Ramos (cell line): Measurements from ENCODE around the gene STARD10.

ENCODE experiments used
- in situ Hi-C: fragments of 300-500 bp; cut with MboI; formaldehyde crosslinking; loops from one replicate; pipeline ENCODE4 v1.14.3; 2022; ENCODE audit warnings: low sequenced_read_pairs; ENCODE audit not compliant: unreplicated experiment

Gene STARD10

DNA sequence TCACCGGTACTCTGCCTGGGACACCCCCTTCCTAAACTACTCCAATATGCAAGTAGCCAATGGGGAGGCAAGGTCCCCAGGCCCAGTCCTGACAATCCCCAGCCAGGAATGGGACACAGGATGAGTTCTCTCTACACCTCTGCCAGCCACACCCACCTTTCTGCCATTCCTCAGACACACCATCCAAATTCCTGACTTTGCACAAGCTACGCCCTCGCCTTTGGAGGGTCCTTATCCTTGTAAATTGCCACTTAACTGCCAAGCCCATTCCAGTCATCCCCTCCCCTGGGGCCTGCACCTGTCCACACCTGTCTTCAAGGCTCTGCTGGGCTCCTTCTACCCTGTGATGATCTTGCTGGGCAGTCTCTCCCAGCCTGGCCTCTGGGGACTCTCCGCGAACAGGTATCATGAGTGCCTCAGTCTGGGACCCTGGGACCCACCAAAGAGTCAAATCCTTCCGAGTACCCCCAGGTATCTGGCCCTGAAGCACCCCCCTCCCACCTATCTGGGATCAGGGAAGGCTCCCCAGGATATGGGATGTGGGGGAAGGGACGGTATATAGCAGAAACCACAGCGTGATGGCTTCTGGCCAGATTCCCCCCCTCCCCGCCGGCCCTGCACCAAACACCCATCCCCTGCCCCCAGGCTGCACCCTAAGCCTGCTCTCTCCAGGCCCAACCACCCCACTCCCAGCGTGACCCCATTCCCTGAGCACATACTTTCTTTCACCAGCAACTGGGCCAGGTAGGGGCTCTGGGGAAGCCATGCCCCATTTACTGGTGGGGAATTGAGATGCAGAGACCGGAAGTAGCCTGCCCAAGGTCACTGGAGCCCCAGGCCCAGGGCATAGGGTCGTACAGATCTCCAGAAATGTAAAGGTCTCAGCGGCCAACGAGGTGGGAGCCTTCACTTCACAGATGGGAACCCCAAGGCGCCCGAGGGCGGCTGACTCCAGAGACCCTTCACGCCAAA lies 42.4 kb downstream of the STARD10 start:
- in situ Hi-C loops, result no loop called here

DNA sequence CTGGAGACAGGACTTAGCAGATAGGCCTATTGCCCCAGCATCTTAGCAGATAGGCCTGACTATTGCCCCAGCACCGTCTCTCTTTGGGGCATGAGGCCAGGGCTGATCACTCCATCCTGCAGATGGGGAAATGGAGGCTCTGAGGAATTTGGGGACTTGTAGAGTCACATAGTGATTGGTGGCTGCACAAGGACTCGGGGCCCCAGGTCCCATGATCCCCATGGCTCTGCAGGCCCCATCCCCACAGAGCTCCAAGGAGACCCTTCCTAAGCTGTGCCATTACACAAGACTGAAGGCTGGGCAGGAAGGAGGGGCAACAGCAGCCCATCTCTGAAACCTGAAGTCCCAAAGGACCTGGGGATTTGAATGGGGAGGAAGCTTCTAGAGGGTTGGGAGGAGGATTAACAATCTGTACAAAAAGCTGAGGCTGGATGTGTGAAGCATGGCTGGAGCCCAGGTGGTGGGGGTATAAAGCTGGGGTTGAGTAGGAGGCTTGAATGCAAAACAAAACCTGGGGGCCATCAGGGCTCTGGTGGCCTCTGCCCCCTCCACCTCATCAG lies 43.2 kb downstream of the STARD10 start:
- in situ Hi-C loops, result no loop called here

DNA sequence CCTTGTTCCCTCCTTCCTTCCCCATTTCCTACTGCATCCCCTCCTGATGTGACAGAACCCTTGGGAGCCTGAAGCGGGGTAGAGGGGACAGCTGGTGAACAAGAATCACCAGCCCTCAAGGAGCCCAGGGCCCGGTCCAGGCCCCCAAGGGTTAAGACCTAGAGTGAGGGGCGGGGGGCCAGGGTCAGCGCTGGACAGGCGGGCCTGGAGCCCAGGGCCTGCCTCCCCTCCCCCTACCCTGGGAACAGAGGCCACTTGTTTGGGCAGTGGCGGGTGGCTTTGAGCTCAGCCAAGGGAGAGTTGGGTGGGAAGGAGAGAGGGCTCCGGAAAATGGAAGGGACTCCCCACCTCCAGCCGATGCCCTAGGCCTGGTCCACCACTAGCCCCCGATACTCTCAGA lies 43.8 kb downstream of the STARD10 start:
- in situ Hi-C loops, result no loop called here

DNA sequence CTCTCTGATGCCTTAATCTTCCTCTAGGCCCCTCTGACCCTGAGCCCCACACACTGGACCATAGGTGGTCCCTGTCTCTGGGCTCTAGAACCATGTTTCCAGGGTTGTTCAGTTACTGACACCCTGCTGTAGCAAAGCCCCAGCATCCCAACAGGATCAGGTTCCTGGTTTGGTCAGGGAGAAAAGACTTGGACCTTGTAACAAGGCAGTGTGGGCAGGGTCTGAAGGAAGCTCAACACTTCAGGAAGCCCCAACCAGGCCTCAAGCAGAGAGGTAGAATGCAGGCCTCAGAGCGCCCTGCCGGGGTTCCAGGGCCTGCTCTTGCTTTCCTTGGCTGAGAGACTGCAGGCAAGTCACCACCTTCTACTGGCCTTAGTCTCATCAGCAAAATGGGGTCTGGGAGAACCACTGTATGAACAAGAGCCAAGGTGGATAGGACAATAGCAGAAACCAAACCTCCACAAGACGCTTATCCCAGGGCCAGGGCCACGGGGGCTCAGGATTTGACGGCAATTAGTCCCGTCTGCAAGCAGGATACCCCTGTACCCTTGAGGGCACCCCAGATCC lies 46.5 kb downstream of the STARD10 start:
- in situ Hi-C loops, result no loop called here

DNA sequence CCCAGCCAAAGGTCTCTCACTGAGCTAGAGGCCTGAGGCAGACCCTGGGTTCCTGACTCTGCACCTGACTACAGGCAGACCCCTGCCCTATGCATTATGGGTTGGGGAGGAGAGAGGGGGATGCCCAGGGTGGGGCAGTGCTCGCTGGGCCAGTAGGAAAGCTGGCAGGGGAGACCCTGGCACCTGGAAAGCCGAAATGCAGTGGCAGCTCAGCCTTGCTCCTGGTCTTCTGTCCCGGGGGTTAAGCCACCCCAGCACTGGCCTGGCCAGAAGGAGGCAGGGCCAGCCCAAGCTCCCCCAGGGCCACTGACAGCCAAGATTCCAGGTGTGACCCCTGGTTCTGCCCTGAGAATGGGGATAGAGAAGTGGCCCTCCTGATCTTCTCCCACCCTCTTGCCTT lies 47.0 kb downstream of the STARD10 start:
- in situ Hi-C loops, result no loop called here

DNA sequence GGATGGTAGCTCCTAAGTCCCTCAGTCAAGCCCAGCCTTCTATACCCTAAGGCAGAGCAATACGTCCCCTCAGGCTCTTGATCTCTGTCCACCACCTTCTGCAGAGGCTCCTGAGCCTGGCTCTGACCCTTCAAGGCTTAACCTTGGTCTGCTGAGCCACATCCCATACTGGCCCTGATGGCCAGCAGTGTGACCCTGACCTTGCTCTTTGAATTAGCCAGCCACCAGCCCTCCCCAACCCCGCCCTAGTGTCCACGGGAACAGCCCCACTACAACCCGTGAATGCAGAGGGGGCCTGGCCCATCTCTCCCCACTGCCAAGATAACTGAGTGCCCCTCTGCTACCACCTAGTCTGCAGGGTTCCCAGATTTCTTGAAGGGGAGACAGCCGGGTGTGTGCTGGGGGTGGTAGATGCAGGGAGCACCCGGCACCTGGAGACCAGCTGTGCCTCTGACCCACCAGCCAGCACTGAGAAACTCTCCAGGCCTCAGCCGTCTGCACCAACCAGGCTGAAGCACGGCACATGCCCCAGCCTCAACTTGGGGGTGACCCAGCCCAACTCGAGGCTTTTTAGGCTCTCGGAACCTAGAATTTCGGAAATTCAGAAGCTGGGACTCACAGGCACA lies 47.8 kb downstream of the STARD10 start:
- in situ Hi-C loops, result no loop called here

DNA sequence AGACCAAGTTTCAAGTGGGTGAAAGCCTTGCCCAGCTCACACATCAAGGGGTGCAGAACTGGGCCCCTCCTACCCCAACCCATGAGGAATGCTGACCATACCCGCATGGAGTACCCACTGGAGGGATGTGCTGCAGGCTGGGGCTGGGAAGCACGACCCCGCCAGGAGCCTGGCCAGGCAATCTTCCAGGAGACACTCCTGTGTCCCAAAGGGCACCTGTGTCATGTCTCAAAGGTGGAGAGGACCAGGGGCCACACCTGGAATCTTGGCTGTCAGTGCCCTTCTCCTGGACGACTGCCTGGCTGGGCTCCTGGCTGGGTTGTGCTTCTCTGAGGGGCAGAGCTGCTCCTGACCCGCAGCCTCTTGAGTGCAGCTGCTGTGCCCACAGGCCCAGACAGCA lies 48.3 kb downstream of the STARD10 start:
- in situ Hi-C loops, result no loop called here

DNA sequence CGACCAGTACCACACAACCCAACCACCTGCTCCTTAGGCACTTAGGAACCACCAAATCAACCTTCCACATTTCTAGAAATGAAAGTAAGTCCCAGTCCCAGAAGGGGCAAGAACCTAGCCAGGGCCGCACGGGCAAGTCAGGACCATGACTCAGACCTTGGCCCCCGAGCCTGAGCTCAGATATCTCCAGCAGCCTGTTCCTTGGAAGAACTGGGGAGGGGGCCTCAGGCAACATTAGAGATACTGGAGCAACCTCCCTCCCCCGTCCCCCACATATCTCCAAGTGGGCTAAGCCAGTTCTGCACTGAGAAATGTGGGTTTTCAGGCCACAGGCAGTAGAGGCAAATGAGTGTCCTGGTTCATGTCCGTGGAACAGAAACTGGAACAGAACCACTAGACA lies 49.4 kb downstream of the STARD10 start:
- in situ Hi-C loops, result no loop called here

DNA sequence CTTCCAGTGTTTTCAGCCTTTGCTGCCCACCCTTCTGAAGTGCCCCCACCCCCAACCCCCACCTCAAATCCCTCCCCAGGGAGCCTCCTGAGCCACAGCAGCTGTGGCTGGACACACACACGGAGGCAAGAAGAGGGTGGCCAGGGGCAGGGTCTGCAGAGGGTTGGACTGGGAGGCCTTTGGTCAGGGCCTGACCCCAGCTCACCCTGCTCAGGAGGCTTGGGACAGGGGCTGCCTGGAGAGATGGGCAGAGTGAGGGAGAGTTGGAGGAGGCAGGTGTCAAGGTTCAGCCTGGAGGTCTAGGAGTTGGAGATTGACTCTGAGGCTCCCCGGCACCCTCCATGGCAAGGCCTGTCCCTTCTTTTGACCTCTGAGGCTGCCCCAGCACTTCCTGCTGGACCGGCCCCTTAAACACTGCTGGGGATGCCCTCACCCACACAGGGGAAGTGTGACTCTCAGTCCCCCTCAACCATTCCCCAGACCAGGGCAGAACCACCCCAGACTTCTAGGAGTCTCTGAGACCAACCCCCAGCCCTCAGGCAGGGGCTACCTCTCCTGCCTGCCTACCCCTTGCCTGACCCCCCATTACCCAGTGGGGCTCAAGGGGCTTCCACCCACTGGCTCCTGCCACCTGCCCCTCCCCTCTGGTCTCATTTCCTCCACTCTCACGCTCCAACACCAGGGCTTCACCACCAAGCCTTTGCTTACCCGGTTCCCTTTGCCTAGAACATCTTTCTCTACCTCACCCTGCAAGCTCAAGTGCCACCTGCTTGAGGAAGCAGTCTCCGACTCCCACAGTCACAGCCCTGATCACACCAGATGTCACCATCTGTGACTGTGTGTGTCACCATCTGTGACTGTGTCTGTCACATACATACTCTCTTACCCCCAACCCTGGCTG lies 50.3 kb downstream of the STARD10 start:
- in situ Hi-C loops, result no loop called here

DNA sequence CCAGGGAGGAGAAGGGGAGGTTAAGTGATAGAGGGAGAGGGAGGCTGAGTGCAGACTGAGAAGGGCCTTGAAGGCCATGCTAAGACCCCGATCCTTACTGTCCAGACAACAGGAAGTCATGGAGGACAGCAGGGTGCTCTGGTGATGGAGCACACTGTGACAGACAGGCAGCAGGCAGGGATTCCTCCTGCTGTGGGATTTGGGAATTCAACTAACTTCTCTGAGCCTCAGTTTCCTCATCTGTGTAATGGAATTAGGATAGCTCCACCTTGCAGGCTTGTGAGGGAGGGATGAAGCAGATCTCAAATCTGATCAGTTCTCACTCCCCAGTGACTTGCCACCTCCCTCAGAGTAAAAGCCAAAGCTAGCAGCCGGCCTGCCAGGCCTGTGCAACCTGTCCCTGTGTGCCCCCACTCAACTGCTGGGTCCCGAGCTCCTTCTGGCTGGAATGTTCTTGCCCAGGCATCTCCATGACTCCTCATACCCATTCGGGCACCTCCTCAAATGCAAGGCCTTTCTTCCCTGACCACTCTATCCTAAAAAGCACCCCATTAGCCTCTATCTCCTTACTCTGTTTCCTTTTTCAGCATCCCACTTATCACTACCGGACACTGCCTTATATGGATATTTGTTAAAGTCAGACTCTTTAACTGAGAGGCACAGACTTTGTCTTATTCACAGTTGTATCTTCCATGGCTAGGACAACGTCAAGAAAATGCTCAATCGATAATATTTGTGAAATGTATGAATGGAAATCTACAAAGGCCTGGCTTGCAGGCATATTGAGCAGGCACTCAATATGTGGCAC lies 51.1 kb downstream of the STARD10 start:
- in situ Hi-C loops, result no loop called here

DNA sequence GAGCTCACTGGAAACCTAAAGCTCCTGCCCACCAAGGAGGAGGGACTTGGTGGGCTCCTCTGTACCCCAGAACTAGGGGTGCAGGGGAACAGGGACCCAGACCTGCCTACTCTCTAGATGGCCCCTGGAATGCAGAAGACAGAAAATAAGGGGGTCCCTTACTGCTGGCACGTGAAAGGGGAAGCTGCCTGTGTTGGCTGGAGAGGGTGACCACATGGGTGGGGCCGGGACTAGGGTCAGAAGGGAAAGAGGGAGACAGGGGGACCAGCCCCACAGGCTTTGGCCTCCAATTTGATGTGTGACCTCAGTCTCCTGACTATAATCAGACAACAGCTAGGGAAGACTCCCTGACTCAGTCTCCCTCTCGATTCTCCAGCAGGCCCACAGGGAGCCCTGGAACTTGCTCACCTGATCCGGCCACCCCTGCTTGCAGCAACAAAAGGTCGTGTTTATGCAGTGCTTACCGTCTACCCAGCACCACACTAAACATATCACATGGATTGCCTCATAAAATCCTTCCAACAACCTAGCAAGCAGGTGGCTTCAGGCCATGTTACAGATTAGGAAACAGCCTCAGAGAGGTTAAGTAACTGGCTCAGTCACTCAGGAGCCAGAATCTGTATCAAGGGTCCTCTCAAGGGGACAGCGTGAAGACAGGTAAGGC lies 51.9 kb downstream of the STARD10 start:
- in situ Hi-C loops, result no loop called here

DNA sequence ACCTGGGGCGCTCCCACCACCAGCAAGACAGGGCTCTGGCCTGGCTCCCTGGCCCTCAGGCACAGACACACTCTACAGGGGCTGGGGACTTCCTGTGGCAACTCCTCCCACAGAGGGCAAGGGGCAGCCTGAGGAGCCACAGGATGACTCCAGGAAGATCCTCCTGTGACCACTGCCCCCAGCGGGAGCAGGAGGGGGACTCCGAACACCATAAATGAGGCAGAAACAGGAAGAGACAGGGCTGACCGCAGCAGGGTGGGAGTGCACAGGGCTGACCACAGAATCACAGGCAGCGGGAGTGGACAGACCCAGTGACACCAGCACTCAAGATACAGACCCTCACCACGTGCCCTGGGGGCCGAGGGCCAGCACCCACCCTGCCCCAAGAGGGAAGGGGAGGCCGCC lies 52.4 kb downstream of the STARD10 start:
- in situ Hi-C loops, result no loop called here

DNA sequence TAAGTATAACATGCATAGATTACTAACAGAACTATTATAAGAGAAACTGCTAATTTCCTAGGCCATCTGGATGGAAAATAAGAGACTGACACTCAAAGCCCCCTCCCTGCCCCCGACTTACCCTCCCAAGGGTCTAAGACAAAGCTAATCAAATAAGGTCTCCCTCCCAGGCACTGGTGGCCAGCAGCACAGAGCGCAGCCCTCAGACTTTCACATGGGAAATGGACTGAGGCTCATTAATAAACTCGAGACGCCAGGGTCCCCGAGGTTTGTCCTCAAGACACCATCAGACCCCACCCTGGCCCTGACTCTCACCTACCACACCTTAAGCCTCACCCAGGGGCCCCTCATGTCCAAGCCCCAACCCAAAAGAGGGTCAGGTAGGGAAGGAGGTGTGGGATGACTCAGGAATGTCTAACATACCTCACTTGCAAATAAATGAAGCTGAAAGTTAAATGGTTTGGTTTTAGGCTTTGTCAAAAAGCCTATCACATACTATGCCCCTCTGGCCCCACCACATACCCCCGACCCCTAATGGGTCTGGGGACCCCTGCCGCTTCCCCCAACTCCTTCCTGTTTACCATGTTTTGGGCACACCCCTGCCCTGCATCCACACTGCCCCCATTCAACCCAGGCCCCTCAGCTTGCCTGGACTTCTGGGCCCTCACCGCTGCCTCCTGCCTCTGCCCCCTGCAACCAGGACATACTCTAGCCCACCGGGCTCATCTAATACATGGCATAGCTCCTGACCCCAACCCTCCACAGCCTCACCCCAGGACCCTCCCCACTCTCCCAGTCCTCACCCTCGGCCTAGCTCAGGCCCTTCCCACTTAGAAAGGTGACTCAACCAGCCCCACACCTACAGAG lies 53.1 kb downstream of the STARD10 start:
- in situ Hi-C loops, result no loop called here

DNA sequence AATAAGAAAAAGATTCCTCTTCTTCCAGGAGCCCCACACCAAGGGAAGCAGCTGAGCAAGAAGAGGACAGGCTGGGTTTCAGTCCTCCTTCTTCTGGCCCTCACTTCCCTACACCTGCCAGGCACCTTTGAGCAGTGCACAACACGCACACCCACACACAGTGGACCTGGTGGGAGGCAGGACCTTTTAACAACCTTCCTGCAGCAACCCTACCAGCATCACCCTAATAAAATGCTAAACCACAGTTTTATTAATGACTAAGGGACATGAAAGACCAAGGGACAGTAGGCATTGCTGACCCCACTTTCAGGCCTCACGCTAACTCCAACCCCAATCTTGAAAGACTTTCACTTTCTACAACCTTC lies 53.8 kb downstream of the STARD10 start:
- in situ Hi-C loops, result no loop called here

DNA sequence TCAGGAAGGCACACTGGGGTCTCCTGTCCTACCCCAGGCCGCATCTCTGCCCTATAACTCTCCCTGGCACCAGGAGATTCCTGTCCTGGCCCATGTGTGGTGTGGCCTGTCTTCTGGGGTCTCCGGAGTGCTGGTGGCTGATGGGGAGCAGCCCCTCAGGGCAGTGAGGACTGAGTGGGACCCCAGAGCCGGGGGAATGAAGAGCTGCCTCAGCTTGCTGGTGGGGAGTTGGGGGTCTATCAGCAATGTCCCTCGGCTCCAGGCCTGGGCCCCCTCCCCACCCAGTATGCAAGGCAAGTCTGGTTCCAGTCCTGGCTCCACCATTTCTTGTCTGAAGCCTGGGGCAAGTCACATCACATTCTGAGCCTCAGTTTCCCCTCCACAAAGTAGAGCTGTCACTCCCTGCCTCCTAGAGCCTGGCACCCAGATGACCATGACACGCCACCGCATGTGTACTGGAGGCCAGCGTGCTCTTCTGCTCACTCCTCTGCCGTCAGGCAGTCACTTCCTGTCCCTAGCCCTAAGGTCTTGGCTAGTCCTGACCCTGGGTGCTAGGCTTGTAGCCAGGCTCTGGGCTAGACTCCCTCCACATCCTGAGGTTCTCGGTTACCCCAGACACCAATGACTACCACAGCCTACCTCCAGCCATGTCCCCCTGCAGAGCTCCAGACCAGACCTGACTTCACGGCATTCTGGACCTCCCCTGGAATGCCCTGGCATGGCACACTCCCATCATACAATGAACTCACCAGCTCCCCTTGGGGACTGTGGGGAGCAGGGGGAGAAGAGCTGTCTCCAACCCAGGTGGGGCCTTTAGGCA lies 54.4 kb downstream of the STARD10 start:
- in situ Hi-C loops, result loop anchor here (10.0 kb wide), 1 partner anchor 415 kb away; no protein-coding TSS in a partner anchor

DNA sequence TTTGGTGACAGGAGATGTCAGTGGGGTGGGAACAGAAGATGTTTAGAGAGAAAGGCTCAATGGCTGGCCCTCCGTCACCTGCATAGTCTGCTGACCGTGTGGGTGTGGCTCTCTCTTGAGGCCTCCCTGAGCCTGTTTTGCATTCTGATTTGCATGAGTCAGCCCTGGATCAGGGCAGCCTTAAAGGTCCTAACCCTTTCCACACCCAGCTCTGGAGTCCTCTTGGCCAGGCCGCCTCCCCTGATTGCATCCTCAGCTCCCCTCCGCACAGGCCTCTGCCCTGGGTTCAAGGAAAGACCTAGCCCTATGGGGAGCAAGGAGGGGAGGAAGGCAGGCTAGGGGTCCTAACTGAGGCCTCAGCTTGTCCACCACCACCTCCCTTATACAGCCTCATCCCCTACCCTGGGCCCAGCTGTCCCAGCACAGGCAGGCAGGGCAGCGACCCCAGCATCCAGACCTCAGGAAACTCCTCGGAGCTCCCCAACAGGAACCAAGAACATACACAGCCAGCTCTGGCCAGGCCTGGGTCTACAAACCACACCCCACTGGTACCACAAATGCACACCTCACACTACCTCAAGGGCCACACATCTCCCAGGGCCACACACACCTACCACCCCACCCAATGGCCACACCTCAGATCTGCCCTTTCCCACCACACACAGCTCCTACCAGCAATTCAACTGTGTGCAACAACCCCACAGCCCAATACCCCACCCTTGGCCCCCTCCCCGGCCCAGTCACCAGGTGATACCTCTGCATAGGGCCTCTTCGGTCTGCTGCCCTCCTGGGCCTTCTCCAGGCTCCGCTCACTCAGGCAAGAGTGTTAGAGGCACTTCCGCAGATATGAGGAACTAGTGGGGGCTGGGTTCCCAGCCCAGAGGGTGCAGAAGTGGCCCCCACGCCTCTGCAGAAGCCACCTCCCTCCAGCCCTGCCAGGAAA lies 55.4 kb downstream of the STARD10 start:
- in situ Hi-C loops, result loop anchor here (10.0 kb wide), 1 partner anchor 416 kb away; no protein-coding TSS in a partner anchor
